Mucosa of descending colon (tissue), 3 donors: ENCODE data around the gene DLK1. TPM values are rescaled to one million over a fixed set of nuclear protein-coding genes. Genes with fewer than 3 reads are reported as not detected.

ENCODE experiments used
- ATAC-seq: fragments of 200-7000 bp; cut with Tn5 transposase; one replicate; pipeline ENCODE4 v1.9.1; 2020; ENCODE audit warnings: mild to moderate bottlenecking, moderate library complexity
- DNase-seq, 3 donors: peaks; one replicate each; pipeline ENCODE4 v3.0.0-alpha.2; 2020
- H3K36me3 ChIP-seq: fragments of 200-600 bp; one replicate; pipeline ENCODE4 v1.8.0; 2021; ENCODE audit warnings: low read depth, mild to moderate bottlenecking
- H3K4me1 ChIP-seq: fragments of 200-600 bp; one replicate; pipeline ENCODE4 v1.8.0; 2021; ENCODE audit warnings: low read depth, mild to moderate bottlenecking
- H3K4me3 ChIP-seq: fragments of 200-600 bp; one replicate; pipeline ENCODE4 v1.8.0; 2021; ENCODE audit warnings: mild to moderate bottlenecking
- H3K9me3 ChIP-seq: fragments of 200-600 bp; one replicate; pipeline ENCODE4 v1.8.0; 2021; ENCODE audit warnings: mild to moderate bottlenecking
- CTCF ChIP-seq: fragments of 200-600 bp; IDR thresholded peaks from one replicate; pipeline ENCODE4 v1.8.0; 2022; ENCODE audit warnings: antibody characterized with exemption, mild to moderate bottlenecking
- intact Hi-C, 2 donors: fragments of 100-400 bp; cut with DNase I in 1 of 2; cut with micrococcal nuclease in 1 of 2; formaldehyde crosslinking; loops; one replicate each; pipeline versions ENCODE4 v1.11.0 to v1.11.1; 2022; cut with DNase I, micrococcal nuclease
- total RNA-seq, 3 donors: library from RNA; stranded (reverse); fragmentation: NEBNext Ultra II Directional in 2 of 3; extraction: Animal tissue kit (Norgen Biotek cat#: 25700) in 2 of 3; gene quantifications; one replicate each; pipeline versions ENCODE4 v1.2.1 to v1.2.4, GENCODE V29; 2021 to 2023
- donor health status: DM: no; HTN: no; CAD: no; lungs with moderate emphysema.
- donor health status: DM: no; HTN: no; CAD: no.
- donor health status: DM: no; HTN: yes; CAD: no.

The DLK1 gene
- total RNA-seq, 3 donors from 2014 or later: 1.9 TPM; not detected in 2

GRCh38 chr14:100755649-100756048 is 29.0 kb downstream of the DLK1 start:
- Histone ChIP-seq H3K9me3 (no peaks in the 10 kb centered on the region), H3K36me3 (no peaks in the 10 kb centered on the region), H3K4me1 (no peaks in the 10 kb centered on the region), H3K4me3 (no peak overlapping the region)
- no peak for TF ChIP-seq CTCF
- DNase-seq (no peak), ATAC-seq (peak; percentile 27)
- intact Hi-C loops: no loop called here

- Histone ChIP-seq H3K4me1 (no peaks in the 10 kb centered on the region), H3K36me3 (no peaks in the 10 kb centered on the region), H3K9me3 (no peaks in the 10 kb centered on the region), H3K4me3 (no peak overlapping the region)
- intact Hi-C loops: no loop called here
- TF ChIP-seq CTCF: no peak
- no peak for ATAC-seq
- DNase-seq: no peak
Observed at GRCh38 chr14:100761481-100761880, 34.8 kb downstream of the DLK1 start.

- no peak overlapping the region for H3K4me3 ChIP-seq
- no peaks in the 10 kb centered on the region for H3K9me3 ChIP-seq
- intact Hi-C loops: no loop called here
- H3K4me1 ChIP-seq: no peaks in the 10 kb centered on the region
- DNase-seq (no peak), ATAC-seq (no peak)
- TF ChIP-seq CTCF: no peak
- no peaks in the 10 kb centered on the region for H3K36me3 ChIP-seq
Observed at GRCh38 chr14:100762089-100762515, 35.4 kb downstream of the DLK1 start.

- no peak for DNase-seq
- ATAC-seq: no peak
- no peaks in the 10 kb centered on the region for H3K9me3 ChIP-seq
- TF ChIP-seq CTCF: no peak
- no peaks in the 10 kb centered on the region for H3K36me3 ChIP-seq
- H3K4me3 ChIP-seq: no peak overlapping the region
- intact Hi-C loops: no loop called here
- H3K4me1 ChIP-seq: no peaks in the 10 kb centered on the region
Observed at GRCh38 chr14:100762901-100763300, 36.2 kb downstream of the DLK1 start.

- H3K36me3 ChIP-seq: no peaks in the 10 kb centered on the region
- intact Hi-C loops: no loop called here
- ATAC-seq (no peak), DNase-seq (no peak)
- no peak for TF ChIP-seq CTCF
- no peaks in the 10 kb centered on the region for H3K9me3 ChIP-seq
- no peak overlapping the region for H3K4me3 ChIP-seq
- no peaks in the 10 kb centered on the region for H3K4me1 ChIP-seq
Observed at GRCh38 chr14:100764471-100765115, 37.9 kb downstream of the DLK1 start.

GRCh38 chr14:100765296-100765695 is 38.6 kb downstream of the DLK1 start:
- intact Hi-C loops: no loop called here
- no peak for ATAC-seq
- Histone ChIP-seq H3K36me3 (no peaks in the 10 kb centered on the region), H3K4me3 (no peak overlapping the region), H3K4me1 (no peaks in the 10 kb centered on the region), H3K9me3 (no peaks in the 10 kb centered on the region)
- no peak for DNase-seq
- TF ChIP-seq CTCF: no peak
